ENCODE measurements around the gene DMC1. TPM values are rescaled to one million over a fixed set of nuclear protein-coding genes. Genes with fewer than 3 reads are reported as not detected.

DMC1 gene
- total RNA-seq, 2 donors from 2014 or later, result 1.4 to 2.4 TPM

- no peak for DNase-seq (ENCODE audit: low spot score)
- intact Hi-C loops (cut with DNase I), result loop anchor here in 1 of 2 donors (5.0 to 10.0 kb wide), 2 partner anchors 154 to 526 kb away; no protein-coding TSS in a partner anchor
Measured at GRCh38 chr22:38570779-38571364, 889 bp upstream of the DMC1 start.

- no peak for DNase-seq (ENCODE audit: low spot score)
- intact Hi-C loops (cut with DNase I), result no loop called here
Measured at GRCh38 chr22:38569181-38569971, 607 bp downstream of the DMC1 start.

GRCh38 chr22:38567531-38568285 lies 2.3 kb downstream of the DMC1 start:
- intact Hi-C loops (cut with DNase I), result no loop called here
- no peak for DNase-seq (ENCODE audit: low spot score)

- intact Hi-C loops (cut with DNase I), result no loop called here
- DNase-seq (ENCODE audit: low spot score), result no peak
Measured at GRCh38 chr22:38566726-38567504, 3.1 kb downstream of the DMC1 start.

GRCh38 chr22:38565441-38565840 lies 4.5 kb downstream of the DMC1 start:
- intact Hi-C loops (cut with DNase I), result no loop called here
- no peak for DNase-seq (ENCODE audit: low spot score)

DNA sequence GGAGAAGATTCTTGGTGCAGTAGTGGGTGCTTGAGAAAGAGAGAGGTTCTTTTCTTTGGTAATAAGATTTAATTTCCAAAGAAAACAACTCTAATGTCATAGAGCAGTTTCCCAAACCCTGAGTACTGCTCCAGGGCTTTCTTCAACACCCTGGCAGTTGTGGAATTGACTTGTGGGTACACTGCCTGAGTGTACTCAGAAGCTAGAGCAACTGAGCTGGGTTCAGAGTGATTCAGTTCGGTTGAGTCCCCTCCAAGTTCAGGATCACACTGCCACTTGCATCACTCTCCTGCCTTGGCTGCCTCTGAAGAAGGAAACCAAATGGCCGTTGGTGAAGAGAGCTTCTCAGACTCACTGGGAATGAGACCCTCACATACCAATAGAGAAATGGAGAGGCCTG lies 5.3 kb downstream of the DMC1 start:
- DNase-seq (ENCODE audit: low spot score), result no peak
- intact Hi-C loops (cut with DNase I), result no loop called here

GRCh38 chr22:38554281-38554680 lies 15.7 kb downstream of the DMC1 start:
- intact Hi-C loops (cut with DNase I), result no loop called here
- DNase-seq (ENCODE audit: low spot score), result no peak

DNA sequence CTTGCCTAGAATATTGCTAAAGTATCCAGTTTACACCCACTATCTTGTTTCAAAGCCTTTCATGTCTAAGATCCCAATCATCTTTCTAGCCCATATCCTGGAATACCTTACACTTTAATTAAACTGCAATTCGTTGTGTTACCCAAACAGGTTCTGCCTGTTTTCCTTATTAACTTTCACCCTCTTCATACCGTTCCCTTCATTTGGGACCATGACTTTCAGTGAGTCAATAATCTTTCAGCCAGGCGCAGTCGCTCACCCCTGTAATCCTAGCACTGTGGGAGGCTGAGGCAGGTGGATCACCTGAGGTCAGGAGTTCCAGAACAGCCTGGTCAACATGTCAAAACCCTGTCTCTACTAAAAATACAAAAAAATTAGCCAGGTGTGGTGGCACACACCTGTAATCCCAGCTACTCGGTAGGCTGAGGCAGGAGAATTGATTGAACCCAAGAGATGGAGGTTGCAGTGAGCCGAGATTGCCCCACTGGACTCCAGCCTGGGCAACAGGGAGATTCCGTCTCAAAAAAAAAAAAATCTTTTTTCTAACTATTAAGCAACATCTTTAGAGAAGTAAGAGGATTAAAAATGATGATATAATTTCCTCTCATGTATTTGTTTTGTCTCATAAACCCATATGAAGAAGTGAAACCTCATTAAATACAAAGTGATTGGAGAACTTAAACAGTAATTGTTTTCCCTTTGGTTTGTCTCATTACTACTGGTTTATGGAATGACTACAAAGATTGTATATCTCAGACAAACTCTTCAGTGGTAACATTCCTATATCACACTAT lies 20.7 kb downstream of the DMC1 start:
- intact Hi-C loops (cut with DNase I), result no loop called here
- DNase-seq (ENCODE audit: low spot score), result no peak

GRCh38 chr22:38540701-38541100 lies 29.3 kb downstream of the DMC1 start:
- DNase-seq (ENCODE audit: low spot score), result no peak
- intact Hi-C loops (cut with DNase I), result no loop called here

- DNase-seq (ENCODE audit: low spot score), result no peak
- intact Hi-C loops (cut with DNase I), result no loop called here
Measured at GRCh38 chr22:38531251-38531938, 38.6 kb downstream of the DMC1 start.

GRCh38 chr22:38524429-38524828 lies 45.6 kb downstream of the DMC1 start:
- intact Hi-C loops (cut with DNase I), result no loop called here
- no peak for DNase-seq (ENCODE audit: low spot score)

- intact Hi-C loops (cut with DNase I), result no loop called here
- DNase-seq (ENCODE audit: low spot score), result no peak
Measured at GRCh38 chr22:38523479-38523878, 46.5 kb downstream of the DMC1 start.

- intact Hi-C loops (cut with DNase I), result no loop called here
Measured at GRCh38 chr22:38523029-38523428, 47.0 kb downstream of the DMC1 start.

GRCh38 chr22:38519453-38520250 lies 50.3 kb downstream of the DMC1 start:
- intact Hi-C loops (cut with DNase I), result no loop called here
- DNase-seq (ENCODE audit: low spot score), result no peak

More at GRCh38 chr22:38523029-38523428, 47.0 kb downstream of the DMC1 start:
- no peak for DNase-seq (ENCODE audit: low spot score)

DNA sequence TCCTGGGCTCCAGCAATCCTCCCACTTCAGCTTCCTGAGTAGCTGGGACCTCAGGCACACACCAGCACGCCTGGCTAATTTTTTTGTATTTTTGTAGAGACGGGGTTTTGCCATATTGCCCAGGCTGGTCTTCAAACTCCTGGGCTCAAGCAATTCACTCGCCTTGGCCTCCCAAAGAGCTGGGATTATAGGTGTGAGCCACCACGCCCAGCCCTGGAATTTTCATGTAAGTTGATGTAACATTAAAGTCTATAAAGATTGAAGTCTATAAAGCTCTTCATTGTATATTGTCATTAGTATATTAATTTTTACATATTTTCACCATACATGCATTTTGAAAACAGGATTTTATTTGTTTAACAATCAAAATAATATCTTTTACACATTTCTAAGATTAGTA lies 51.4 kb downstream of the DMC1 start:
- DNase-seq (ENCODE audit: low spot score), result no peak
- intact Hi-C loops (cut with DNase I), result no loop called here

DNA sequence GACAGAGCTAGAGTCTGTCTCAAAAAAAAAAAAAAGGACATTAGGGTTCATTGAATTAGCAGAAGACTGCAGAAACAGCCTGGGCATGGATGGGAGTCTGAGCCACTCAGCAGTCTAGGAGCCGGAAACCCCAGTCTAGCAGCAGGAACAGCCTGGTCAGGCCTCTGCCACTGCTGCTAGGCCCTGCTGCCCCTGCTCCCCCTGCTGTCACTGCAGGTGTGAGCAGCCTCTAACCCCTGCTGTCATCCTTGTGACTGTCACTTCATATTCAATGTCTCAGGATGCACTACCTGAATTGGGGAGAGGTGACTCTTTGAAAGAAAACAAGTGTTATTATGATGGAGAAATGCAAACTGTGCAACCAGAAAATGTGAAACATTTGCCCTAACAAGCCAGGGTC lies 56.9 kb downstream of the DMC1 start:
- intact Hi-C loops (cut with DNase I), result no loop called here
- DNase-seq (ENCODE audit: low spot score), result no peak

GRCh38 chr22:38510416-38510970 lies 59.5 kb downstream of the DMC1 start:
- intact Hi-C loops (cut with DNase I), result no loop called here
- no peak for DNase-seq (ENCODE audit: low spot score)

All from posterior vena cava (tissue), 2 donors.